NCI-H146 treated with DMSO at 0.1 percent for 48 hours (cell line): ENCODE data around the gene RNF212B.

Source experiments
- DNase-seq: peaks from one replicate; lab custom pipeline; 2025; ENCODE audit not compliant: unreplicated experiment; lab: John Stamatoyannopoulos, UW

Gene RNF212B

GRCh38 chr14:23294734-23295561 lies 57.2 kb downstream of the RNF212B start:
- DNase-seq, result peak; percentile 26

- DNase-seq, result no peak
These were observed 58.5 kb downstream of the RNF212B start for GRCh38 chr14:23296012-23296777.

DNA sequence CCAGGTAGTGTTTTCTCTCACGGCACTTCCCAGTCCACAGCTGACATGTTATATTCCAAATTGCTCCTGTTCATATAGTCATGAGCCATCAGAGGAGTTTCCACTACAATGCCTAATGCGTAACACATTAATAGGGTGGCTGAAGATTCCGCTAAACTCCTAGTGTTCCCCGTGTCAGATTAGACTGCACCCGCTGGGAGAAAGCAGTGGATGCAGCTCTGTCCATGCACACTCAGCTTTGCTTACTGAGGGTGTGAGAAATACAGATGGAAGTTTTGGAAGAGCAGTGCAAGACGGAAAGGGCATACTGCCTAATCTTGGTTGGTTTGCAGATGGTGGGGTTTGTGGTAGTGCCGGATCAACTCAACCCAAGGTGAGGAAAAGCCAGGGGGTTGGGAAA lies 59.4 kb downstream of the RNF212B start:
- DNase-seq, result no peak

DNA sequence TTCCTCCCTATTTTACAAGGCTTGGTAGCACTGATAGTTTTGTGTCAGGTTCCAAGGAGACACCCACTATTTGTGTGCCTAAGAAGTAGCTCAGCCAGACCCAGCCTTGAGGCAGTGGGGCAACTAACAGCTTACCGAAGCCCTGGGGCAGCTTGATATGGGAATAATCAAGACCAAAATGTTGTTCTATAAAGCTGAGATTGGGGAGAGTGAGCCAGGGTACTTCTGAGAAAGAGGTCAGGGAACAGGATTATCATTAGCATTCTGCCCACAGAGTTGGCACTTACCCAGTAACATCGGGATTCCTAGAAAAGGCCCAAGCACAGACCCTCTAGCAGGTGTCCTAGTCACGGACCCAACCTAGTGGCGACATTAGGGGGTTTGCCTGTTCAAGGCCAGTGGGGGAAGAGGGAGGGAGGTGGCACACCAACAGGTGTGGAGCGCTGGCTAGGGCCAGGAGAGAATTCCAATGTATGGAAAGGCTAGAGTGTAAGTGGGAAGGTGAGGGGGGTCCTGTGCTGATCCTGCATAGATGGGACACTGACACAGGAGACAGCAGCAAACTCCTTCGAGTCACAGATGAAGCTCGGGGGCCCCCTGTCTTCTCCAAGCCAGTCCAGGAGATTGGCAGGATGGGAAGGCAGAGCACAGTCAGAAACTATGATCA lies 60.0 kb downstream of the RNF212B start:
- no peak for DNase-seq

DNA sequence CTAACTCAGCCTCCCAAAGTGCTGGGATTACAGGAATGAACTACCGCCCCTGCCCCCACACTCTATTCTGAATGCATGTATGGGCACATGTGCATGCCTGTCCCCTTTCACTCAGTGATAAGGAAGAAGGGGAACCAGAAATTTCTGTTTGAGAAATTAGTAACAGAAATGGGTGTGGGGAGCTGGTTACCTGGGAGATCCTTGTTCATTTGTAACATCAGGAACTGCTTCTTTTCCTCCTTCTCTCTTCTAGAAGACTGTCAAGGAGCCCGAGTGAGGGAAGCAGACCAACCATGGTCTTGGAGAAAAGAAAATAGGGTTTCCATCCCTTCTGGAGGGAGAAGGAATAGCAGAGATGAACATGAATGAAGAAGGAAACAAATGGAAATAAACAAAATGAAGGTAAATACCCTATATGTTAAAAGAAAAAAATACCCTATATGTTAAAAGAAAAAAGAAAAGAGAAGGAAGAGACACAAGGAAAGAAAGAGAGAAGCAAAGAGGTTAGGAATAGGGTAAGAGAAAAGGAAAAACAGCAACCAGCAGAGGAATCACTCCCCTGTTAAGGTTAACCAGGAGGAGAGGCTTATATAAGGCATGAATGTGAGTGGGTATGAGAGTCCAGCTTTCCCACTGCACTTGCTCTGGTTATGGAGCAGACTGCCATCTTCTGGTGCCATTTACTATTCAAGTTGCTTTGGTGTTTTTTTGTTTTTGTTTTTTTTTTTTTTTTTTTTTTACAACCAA lies 61.6 kb downstream of the RNF212B start:
- DNase-seq, result no peak

DNA sequence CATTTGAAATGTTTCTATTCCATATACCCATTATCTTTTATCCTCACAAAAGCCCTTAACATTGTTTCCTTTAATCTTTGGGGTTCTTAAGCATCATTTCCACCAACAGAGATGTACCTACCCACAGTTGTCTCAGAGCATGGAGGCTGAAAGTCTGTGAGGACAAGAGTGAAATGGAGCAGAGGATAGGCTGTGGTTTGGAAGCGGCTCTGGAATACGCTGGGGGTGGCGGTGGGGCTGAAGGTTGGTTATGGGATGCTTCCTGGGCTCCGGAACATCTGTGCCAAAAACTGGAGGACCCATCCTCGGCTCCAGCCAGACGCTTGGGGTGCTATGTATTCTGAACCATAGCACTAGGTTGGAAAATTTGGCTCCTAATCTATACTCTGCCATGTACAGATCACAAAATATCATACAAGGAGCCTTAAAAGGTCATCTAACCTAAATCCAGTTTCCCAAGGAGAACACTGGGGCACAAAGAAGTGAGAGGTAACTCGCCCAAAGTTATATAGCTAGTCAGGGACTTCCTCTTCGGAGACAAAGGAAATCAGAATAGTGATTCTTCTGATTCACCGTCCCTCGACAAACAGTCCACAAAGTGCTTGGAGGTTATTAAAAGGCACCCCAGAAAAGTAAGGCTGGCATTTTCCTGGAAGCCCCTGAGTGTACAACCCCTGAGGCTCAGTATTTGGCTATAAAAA lies 62.4 kb downstream of the RNF212B start:
- no peak for DNase-seq

DNA sequence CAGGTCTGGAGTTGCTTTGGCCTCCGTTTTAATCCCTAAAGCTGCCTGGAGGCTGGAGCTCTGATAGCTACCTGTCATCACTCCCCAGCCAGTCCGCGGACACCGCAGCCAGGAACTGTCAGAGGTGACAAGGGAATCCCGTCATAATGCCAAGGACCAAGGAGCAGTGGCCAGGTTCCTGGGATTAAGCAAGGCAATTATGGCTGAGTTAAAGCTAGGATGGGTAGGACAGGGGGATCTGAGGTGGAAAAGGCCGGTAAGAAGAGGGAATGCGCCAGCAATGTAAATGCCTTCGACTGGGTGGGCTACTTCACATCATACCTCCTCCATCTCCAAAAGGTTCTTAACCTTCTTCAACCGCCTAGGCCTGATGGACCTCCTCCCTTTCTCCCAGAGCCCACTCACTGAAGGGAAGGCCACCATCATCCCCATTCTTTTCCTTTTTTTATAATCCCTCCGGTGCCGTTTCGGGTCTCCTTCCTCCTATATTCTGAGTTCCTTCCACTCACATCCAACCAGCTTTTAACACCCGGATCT lies 63.0 kb downstream of the RNF212B start:
- peak; percentile 12 for DNase-seq

- peak; percentile 90 for DNase-seq
These were observed 63.7 kb downstream of the RNF212B start for GRCh38 chr14:23301288-23301968.

DNA sequence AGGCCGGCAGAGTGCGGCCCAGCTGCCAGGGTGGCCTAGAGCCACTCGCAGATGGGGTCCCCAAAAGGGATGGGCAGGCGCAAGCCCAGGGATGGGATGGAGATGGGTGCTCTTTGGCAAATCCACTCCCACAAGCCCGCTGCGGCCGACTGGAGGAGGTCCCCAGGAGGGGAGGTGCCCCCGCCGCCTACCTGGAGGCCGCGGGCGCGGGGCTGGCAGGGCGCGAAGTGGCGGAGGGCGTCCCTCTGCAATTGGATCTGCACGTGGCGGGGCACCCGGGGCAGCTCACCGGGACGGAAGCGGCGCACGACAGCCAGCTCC lies 64.2 kb downstream of the RNF212B start:
- no peak for DNase-seq

GRCh38 chr14:23302290-23303225 lies 64.8 kb downstream of the RNF212B start, which contains the start of gene PPP1R3E:
PPP1R3E (minus strand) TSS chr14:23302859; CDS start chr14:23302576, 283 bp downstream.
- peak; percentile 63 for DNase-seq

DNA sequence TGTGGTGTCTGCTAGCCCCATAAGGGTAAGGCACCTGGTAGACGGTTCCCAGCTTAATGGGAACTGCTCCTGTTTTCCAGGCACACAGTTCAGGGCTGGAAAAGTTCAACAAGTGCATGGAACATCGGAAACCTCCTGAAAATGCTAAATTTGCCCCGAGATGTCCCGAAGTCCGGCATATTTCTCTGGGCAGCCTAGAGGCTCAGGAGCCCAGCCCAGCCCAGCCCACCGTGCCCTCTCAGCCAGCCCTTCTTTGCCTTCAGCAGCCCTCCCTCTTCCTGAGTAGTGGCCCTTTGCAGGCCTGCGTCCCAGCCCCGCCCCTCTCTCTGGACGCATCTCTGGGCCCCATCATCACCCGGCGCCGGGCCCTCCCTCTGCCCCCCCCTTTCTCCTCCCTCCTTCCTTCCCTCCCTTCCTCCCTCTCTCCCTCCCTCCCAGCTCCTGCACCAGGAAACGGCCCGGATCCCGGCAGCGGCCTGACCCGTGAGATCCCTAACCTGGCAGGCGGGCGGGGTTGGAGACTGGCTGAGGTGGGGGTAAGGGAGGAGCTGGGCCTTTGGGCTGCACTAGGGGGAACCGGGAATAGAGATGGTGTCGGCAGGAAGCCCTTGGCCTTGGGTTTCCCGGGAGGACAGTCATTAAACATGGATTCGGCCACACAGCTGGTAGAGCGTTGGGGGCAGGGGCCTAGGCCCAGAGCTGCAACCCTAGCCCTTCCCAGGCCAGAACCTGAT lies 68.8 kb downstream of the RNF212B start, which contains the start of gene BCL2L2:
TSS of gene BCL2L2 (plus strand) at position 422 of the 734 bp plus-strand sequence. CDS start 935 bp downstream, outside the sequence.
- peak; percentile 84 for DNase-seq

DNA sequence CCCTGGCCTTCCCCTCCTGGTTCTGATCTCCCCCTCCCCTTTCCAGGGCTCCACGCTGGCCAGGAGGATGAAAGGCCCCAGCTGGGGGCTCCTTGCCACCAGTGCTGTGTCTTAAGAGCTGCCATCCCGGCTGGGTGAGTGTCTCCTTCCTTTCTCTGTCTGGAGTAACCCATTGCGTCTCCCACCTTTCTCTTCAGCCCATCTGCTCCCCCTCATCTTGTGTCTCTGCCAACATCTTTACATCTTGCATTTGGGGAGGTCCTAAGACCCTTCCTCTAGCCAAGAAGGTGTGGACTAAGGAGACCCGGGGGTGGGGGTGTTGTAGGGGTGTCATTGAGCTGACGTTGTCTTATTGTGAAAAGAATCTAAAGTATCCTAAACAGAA lies 69.4 kb downstream of the RNF212B start:
- no peak for DNase-seq

- DNase-seq, result no peak
These were observed 70.2 kb downstream of the RNF212B start for GRCh38 chr14:23307687-23308644.

- DNase-seq, result no peak
These were observed 71.1 kb downstream of the RNF212B start for GRCh38 chr14:23308721-23309445.

DNA sequence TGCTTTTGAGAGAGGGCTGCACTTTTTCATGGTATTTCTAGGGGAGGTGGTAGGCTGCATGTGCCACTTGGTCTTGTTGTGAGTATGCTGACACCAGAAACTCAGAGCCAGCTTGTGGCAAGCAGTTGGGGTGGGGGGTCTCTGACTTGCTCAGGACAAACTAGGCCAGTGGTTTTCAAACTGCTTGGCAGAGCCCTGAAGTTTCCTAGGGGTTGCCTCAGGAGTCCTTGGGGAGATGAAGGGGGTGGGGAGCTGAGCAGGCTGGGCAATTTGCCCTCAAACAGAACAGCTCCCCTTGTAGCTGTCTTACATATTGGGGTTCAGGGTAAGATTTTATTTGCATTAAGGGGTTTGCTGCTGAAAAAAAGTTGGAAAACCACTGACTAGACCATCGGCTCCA lies 72.8 kb downstream of the RNF212B start:
- DNase-seq, result no peak

DNA sequence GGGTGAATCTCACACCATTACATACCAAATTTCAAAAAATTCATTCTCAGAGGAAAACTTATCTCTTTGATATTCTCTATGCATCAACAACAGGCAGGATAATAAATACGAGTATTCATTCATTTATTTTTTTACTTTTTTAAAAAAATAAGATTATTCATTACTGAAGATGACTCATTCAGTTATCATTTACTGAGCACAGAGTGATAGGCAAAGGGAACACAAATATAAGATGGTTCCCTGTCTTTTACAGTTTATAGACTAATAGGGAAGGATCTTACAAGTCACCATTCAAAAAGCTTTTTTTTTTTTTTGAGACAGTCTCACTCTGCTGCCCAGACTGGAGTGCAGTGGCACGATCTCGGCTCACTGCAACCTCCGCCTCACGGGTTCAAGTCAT lies 78.6 kb downstream of the RNF212B start:
- DNase-seq, result no peak
